NB4 (cell line): Measurements from ENCODE around the gene FHIP1A.

Source experiments
- TF ChIP-seq, protein P1 (sequence below): IDR thresholded peaks from one replicate; pipeline ENCODE4 v1.5.1; 2012; ENCODE audit warnings: low read depth, low read length
- TF ChIP-seq, protein P2 (sequence below): IDR thresholded peaks from 2 replicates; pipeline ENCODE4 v1.6.1; 2011; ENCODE audit warnings: low read depth, low read length

DNA sequence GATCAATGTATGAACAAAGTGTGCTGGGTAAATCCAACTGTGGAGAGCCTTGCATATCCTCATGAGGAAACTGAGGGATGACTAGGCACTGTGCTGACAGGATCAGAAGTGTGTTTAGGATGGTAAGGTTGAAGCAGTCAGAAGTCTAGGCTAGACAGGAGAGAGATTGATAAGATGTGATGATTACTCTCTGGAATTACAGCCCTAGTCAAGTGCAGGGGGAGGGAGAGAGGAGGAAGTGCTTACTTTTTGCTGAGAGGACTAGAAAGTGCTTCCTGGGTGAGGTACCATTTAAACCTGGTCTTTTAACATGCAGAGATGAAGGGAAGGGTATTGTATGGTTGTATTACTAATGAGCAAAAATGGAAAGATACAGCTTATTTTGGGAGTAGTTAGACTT lies 23.7 kb downstream of the FHIP1A start:
- TF ChIP-seq, protein P1, sequence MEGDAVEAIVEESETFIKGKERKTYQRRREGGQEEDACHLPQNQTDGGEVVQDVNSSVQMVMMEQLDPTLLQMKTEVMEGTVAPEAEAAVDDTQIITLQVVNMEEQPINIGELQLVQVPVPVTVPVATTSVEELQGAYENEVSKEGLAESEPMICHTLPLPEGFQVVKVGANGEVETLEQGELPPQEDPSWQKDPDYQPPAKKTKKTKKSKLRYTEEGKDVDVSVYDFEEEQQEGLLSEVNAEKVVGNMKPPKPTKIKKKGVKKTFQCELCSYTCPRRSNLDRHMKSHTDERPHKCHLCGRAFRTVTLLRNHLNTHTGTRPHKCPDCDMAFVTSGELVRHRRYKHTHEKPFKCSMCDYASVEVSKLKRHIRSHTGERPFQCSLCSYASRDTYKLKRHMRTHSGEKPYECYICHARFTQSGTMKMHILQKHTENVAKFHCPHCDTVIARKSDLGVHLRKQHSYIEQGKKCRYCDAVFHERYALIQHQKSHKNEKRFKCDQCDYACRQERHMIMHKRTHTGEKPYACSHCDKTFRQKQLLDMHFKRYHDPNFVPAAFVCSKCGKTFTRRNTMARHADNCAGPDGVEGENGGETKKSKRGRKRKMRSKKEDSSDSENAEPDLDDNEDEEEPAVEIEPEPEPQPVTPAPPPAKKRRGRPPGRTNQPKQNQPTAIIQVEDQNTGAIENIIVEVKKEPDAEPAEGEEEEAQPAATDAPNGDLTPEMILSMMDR, result no peak
- TF ChIP-seq, protein P2, sequence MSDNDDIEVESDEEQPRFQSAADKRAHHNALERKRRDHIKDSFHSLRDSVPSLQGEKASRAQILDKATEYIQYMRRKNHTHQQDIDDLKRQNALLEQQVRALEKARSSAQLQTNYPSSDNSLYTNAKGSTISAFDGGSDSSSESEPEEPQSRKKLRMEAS, result no peak
